Measurements from ENCODE around the gene LCNL1.

The LCNL1 gene

DNA sequence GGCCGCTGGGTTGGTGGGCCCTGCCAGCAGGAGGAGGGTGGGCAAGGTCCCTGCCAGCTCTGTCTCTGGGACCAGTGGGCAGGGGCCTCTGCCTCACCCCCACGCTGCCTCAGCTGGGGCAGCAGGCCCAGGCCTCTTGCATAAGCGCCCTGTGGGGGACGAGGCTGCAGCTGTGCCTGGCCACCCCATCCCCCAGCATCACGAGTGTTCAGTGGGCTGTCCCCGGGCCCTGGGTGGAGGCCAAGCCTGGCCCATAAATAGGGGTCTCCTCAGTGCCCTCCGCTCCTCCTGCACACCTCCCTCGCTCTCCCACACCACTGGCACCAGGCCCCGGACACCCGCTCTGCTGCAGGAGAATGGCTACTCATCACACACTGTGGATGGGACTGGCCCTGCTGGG lies 5.6 kb upstream of the LCNL1 start, which contains the start of gene PTGDS:
Gene PTGDS, plus strand, starts transcription at position 282 of the 400 bp plus-strand sequence. Its CDS starts 75 bp downstream, at position 357.
- DNase-seq: no peak

- no peak for DNase-seq
Measured at GRCh38 chr9:136977649-136978072, 5.1 kb upstream of the LCNL1 start.

GRCh38 chr9:136978073-136978864 lies 4.5 kb upstream of the LCNL1 start:
- no peak for DNase-seq

DNA sequence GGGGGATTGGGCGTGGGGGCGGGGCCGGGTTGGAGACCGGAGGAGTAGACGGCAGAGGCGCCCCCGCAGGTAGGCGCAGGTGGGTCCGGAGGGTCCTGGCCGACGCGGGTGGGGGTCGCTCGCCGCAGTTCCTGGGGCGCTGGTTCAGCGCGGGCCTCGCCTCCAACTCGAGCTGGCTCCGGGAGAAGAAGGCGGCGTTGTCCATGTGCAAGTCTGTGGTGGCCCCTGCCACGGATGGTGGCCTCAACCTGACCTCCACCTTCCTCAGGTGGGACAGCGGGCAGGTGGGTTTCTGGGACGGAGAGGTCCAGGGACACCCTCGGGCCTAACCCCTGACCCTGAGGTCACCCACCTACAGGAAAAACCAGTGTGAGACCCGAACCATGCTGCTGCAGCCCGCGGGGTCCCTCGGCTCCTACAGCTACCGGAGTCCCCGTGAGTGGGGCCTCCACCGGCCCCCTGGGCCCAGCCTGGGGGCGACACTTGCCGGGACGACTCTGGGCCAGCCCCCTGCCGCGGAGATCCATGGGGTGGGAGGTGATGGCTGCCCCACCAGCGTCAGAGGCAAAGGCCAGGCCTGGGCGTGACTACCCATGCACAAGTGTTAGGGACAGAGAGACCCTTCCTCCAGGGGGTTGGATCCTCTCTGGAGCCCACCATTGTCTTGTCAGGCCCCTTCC lies 3.8 kb upstream of the LCNL1 start:
- no peak for DNase-seq

DNA sequence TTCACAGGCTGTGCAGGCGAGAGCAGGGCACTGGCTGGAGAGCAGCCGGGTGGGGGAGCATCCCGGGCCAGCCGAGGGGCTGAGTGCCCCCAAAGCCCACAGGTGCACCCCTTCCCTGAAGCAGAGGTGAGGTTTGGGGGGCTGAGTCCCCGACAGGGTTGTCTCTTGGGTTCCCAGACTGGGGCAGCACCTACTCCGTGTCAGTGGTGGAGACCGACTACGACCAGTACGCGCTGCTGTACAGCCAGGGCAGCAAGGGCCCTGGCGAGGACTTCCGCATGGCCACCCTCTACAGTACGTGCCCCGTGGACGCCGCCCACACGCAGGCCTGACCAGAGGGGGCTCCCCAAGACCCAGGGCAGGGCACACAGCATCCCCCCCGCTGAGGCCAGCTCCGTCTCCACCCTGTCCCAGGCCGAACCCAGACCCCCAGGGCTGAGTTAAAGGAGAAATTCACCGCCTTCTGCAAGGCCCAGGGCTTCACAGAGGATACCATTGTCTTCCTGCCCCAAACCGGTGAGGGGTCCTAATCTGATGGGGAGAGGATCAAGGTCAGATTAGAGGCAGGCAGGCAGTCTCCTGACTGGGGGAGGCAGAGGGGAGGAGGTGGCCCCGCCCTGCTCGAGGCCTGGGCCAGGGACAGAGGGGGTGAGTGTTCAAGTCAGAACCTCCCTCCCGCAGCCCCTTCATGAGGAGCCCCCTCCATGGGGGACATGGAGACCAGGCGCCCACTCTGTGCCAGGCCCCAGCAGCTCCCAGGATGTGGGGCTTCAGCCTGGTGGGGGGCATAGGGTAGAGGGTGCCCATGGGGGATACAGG lies 2.8 kb upstream of the LCNL1 start:
- no peak for DNase-seq

DNA sequence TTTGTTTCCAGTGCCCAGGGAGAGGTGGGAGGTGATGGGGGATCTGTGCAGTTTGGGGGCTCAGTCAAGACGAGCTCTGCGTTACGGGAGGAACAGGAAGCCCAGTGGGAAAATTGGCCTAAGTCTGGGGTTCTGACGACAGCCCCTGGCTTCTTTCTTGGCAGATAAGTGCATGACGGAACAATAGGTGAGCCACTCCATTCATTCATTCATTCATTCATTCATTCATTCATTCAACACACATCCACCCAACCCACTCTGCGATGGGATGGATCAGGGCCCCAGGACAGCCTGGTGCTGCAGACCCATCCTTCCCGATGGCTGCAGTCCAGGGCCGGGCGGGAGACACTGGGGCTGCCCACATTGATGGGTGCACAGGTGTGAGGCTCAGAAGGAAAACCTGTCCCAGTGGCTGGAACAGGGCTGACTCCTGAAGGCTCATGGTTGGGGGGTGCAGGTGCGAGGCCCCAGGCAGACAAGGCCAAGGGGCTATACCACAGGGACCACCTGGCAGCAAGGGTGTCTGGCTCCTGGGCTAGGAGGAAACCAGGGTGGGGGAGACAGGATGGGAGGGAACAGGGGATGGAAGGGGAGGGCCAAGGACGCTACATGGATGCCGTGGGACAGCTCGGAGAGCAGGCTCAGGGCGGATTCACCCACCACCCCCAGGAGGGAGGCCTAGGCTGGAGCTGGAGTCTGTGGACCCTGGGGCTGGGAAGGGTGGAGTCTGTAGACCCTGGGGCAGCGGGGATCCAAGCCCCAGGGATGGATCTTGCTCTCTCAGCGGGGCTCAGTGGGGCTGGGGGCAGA lies 1.9 kb upstream of the LCNL1 start:
- DNase-seq: no peak

- DNase-seq: no peak
Measured at GRCh38 chr9:136981588-136982231, 1.1 kb upstream of the LCNL1 start.

- no peak for DNase-seq
Measured at GRCh38 chr9:136983167-136983566, 374 bp downstream of the LCNL1 start.

- DNase-seq: no peak
Measured at GRCh38 chr9:136983656-136984314, 992 bp downstream of the LCNL1 start.

- DNase-seq: no peak
Measured at GRCh38 chr9:136984464-136985026, 1.8 kb downstream of the LCNL1 start.

- DNase-seq: no peak
Measured at GRCh38 chr9:136985027-136985602, 2.3 kb downstream of the LCNL1 start.

GRCh38 chr9:136985853-136986252 lies 3.1 kb downstream of the LCNL1 start:
- DNase-seq: no peak

GRCh38 chr9:136988872-136989271 lies 6.1 kb downstream of the LCNL1 start:
- no peak for DNase-seq

GRCh38 chr9:136990242-136990911 lies 7.6 kb downstream of the LCNL1 start:
- no peak for DNase-seq

GRCh38 chr9:136991993-136992818 lies 9.4 kb downstream of the LCNL1 start, which contains the start of gene PAXX:
PAXX (plus strand) TSS chr9:136992422; CDS start chr9:136992444, 22 bp downstream.
- peak; percentile 40 for DNase-seq

DNA sequence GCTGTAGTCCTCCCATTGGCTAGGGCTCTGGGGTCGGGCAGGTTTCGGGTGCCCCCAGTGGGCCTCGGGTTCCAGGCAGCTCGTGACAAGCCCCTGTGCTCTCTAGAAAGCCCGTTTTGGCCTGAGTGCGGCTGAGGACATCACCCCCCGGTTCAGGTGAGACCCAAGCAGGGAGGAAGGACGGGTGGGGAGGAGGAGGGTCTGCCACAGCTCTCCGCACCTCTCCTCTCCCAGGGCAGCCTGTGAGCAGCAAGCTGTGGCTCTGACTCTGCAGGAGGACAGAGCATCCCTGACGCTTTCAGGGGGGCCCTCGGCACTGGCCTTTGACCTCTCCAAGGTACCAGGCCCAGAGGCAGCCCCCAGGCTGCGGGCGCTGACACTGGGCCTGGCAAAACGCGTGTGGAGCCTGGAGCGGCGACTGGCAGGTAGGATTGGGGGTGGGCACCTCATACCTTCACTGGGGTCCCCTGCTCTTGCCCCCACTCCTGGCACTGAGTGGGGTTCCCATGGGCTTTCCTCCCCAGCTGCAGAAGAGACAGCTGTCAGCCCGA lies 10.1 kb downstream of the LCNL1 start:
- DNase-seq: no peak

GRCh38 chr9:136994180-136994887 lies 11.5 kb downstream of the LCNL1 start:
- DNase-seq: no peak

- DNase-seq: no peak
Measured at GRCh38 chr9:136994888-136995230, 12.1 kb downstream of the LCNL1 start.

Measured in SHP77 treated with DMSO at 0.1 percent for 48 hours (cell line).